ENCODE data around the gene NUP93.

The NUP93 gene

GRCh38 chr16:56860226-56861020 is 130.5 kb downstream of the NUP93 start:
- no peak overlapping the region for H2AFZ ChIP-seq (ENCODE audit: low read depth, low read length)
- peak overlapping the region; percentile 48 for H3K4me2 ChIP-seq (ENCODE audit: insufficient read depth, low read length)
- H3K9ac ChIP-seq (ENCODE audit: low read depth, low read length) = peak overlapping the region; percentile 31
- no peaks in the 10 kb centered on the region for H3K9me3 ChIP-seq (ENCODE audit: insufficient read depth, low read length, severe bottlenecking)
- no peaks in the 10 kb centered on the region for H3K27me3 ChIP-seq (ENCODE audit: insufficient read depth, low read length, poor library complexity)
- H3K4me3 ChIP-seq (ENCODE audit: low read depth in 1 of 2, low read length in 2 of 2) = peak overlapping the region in 1 of 2 experiments; percentile 15; a peak in 1 of 4 replicates
- ATAC-seq (ENCODE audit: insufficient read depth, low read depth) = peak; percentile 95
- TF ChIP-seq EZH2 (IDR thresholded peaks at IDR 0.05; ENCODE audit: borderline replicate concordance, low read depth, low read length, severe bottlenecking) = no peak
- peak overlapping the region; percentile 71 for H3K27ac ChIP-seq (ENCODE audit: low read length)
- DNase-seq = peak; percentile 82
- no peaks in the 10 kb centered on the region for H3K79me2 ChIP-seq (ENCODE audit: insufficient read depth, low read length)
- no peaks in the 10 kb centered on the region for H3K36me3 ChIP-seq (ENCODE audit: insufficient read depth, low read length)
- H3K4me1 ChIP-seq (ENCODE audit: insufficient read depth, low read length) = peaks cover 28% of the 10 kb centered on the region
- H4K20me1 ChIP-seq (ENCODE audit: insufficient read depth, low read length) = no peaks in the 10 kb centered on the region

- Histone ChIP-seq H3K36me3 (ENCODE audit: insufficient read depth, low read length) (no peaks in the 10 kb centered on the region), H3K27me3 (ENCODE audit: insufficient read depth, low read length, poor library complexity) (no peaks in the 10 kb centered on the region), H4K20me1 (ENCODE audit: insufficient read depth, low read length) (no peaks in the 10 kb centered on the region), H3K79me2 (ENCODE audit: insufficient read depth, low read length) (no peaks in the 10 kb centered on the region), H2AFZ (ENCODE audit: low read depth, low read length) (no peak overlapping the region), H3K4me2 (ENCODE audit: insufficient read depth, low read length) (peak overlapping the region; percentile 48), H3K4me1 (ENCODE audit: insufficient read depth, low read length) (peaks cover 28% of the 10 kb centered on the region), H3K27ac (ENCODE audit: low read length) (peak overlapping the region; percentile 58), H3K9ac (ENCODE audit: low read depth, low read length) (peak overlapping the region; percentile 31), H3K9me3 (ENCODE audit: insufficient read depth, low read length, severe bottlenecking) (no peaks in the 10 kb centered on the region), H3K4me3 (ENCODE audit: low read depth in 1 of 2, low read length in 2 of 2) (peak overlapping the region in 1 of 2 experiments; percentile 15; a peak in 1 of 4 replicates)
- peak; percentile 33 for DNase-seq
- TF ChIP-seq CTCF (IDR thresholded peaks at IDR 0.05; ENCODE audit: borderline replicate concordance, extremely low read depth, low read length, poor library complexity, severe bottlenecking) = no peak
- no peak for TF ChIP-seq EZH2 (IDR thresholded peaks at IDR 0.05; ENCODE audit: borderline replicate concordance, low read depth, low read length, severe bottlenecking)
- ATAC-seq (ENCODE audit: insufficient read depth, low read depth) = peak; percentile 29; the same call in 2 of the 3 replicates
These were observed 131.2 kb downstream of the NUP93 start for GRCh38 chr16:56861092-56861610.

- H4K20me1 ChIP-seq (ENCODE audit: insufficient read depth, low read length) = no peaks in the 10 kb centered on the region
- H3K9me3 ChIP-seq (ENCODE audit: insufficient read depth, low read length, severe bottlenecking) = no peaks in the 10 kb centered on the region
- no peaks in the 10 kb centered on the region for H3K27me3 ChIP-seq (ENCODE audit: insufficient read depth, low read length, poor library complexity)
- ATAC-seq (ENCODE audit: insufficient read depth, low read depth) = no peak
- no peaks in the 10 kb centered on the region for H3K79me2 ChIP-seq (ENCODE audit: insufficient read depth, low read length)
- no peaks in the 10 kb centered on the region for H3K36me3 ChIP-seq (ENCODE audit: insufficient read depth, low read length)
- H3K4me1 ChIP-seq (ENCODE audit: insufficient read depth, low read length) = peaks cover 28% of the 10 kb centered on the region
- no peak overlapping the region for H2AFZ ChIP-seq (ENCODE audit: low read depth, low read length)
- DNase-seq = no peak
- H3K9ac ChIP-seq (ENCODE audit: low read depth, low read length) = no peak overlapping the region
- no peak for TF ChIP-seq CTCF (IDR thresholded peaks at IDR 0.05; ENCODE audit: borderline replicate concordance, extremely low read depth, low read length, poor library complexity, severe bottlenecking)
- no peak for TF ChIP-seq EZH2 (IDR thresholded peaks at IDR 0.05; ENCODE audit: borderline replicate concordance, low read depth, low read length, severe bottlenecking)
- peak overlapping the region; percentile 58 for H3K27ac ChIP-seq (ENCODE audit: low read length)
- H3K4me2 ChIP-seq (ENCODE audit: insufficient read depth, low read length) = no peak overlapping the region
- H3K4me3 ChIP-seq (ENCODE audit: low read depth in 1 of 2, low read length in 2 of 2) = no peak overlapping the region
These were observed 131.8 kb downstream of the NUP93 start for GRCh38 chr16:56861756-56862155.

- no peak overlapping the region for H2AFZ ChIP-seq (ENCODE audit: low read depth, low read length)
- H3K9me3 ChIP-seq (ENCODE audit: insufficient read depth, low read length, severe bottlenecking) = no peaks in the 10 kb centered on the region
- peaks cover 28% of the 10 kb centered on the region for H3K4me1 ChIP-seq (ENCODE audit: insufficient read depth, low read length)
- no peaks in the 10 kb centered on the region for H3K79me2 ChIP-seq (ENCODE audit: insufficient read depth, low read length)
- no peak overlapping the region for H3K4me2 ChIP-seq (ENCODE audit: insufficient read depth, low read length)
- H3K27me3 ChIP-seq (ENCODE audit: insufficient read depth, low read length, poor library complexity) = no peaks in the 10 kb centered on the region
- no peak overlapping the region for H3K9ac ChIP-seq (ENCODE audit: low read depth, low read length)
- ATAC-seq (ENCODE audit: insufficient read depth, low read depth) (no peak), DNase-seq (no peak)
- TF ChIP-seq EZH2 (IDR thresholded peaks at IDR 0.05; ENCODE audit: borderline replicate concordance, low read depth, low read length, severe bottlenecking) (no peak), CTCF (IDR thresholded peaks at IDR 0.05; ENCODE audit: borderline replicate concordance, extremely low read depth, low read length, poor library complexity, severe bottlenecking) (no peak)
- H3K36me3 ChIP-seq (ENCODE audit: insufficient read depth, low read length) = no peaks in the 10 kb centered on the region
- H4K20me1 ChIP-seq (ENCODE audit: insufficient read depth, low read length) = no peaks in the 10 kb centered on the region
- H3K4me3 ChIP-seq (ENCODE audit: low read depth in 1 of 2, low read length in 2 of 2) = no peak overlapping the region
- 0 out of 2 replicates have a peak overlapping the region, but pooled peaks have one; percentile 12 for H3K27ac ChIP-seq (ENCODE audit: low read length)
These were observed 132.8 kb downstream of the NUP93 start for GRCh38 chr16:56862776-56863175.

Measured in DND-41 (cell line).